Activated CD8-positive, alpha-beta memory T cell treated with anti-CD3 and anti-CD28 coated beads for 48 hours (primary cell): Measurements from ENCODE around the gene ARHGEF4.

Experiments used
- DNase-seq, 3 experiments: peaks; one replicate each; pipeline ENCODE4 v3.0.0-alpha.2; 2020; ENCODE audit warnings: low read depth in 2 of 3, low spot score in 2 of 3

ARHGEF4 gene

DNA sequence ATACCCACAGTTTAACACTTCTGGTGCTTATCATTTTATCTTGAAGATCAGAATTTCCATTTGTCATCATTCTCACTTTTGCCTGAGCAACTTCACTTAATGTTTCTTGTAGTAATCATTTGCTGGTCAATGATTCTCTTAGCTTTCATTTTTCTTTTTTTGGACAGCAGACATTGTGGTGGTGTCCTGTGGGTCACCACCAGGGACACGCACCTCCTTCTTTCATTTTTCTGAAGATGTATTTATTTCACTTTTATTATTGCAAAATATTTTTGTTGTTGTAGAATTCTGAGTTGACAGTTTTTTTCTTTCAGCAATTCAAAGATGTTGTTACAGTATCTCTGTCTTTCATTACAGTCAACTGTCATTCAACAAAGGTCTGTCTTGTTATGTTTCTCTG is 172.3 kb downstream of the ARHGEF4 start:
- no peak for DNase-seq

DNA sequence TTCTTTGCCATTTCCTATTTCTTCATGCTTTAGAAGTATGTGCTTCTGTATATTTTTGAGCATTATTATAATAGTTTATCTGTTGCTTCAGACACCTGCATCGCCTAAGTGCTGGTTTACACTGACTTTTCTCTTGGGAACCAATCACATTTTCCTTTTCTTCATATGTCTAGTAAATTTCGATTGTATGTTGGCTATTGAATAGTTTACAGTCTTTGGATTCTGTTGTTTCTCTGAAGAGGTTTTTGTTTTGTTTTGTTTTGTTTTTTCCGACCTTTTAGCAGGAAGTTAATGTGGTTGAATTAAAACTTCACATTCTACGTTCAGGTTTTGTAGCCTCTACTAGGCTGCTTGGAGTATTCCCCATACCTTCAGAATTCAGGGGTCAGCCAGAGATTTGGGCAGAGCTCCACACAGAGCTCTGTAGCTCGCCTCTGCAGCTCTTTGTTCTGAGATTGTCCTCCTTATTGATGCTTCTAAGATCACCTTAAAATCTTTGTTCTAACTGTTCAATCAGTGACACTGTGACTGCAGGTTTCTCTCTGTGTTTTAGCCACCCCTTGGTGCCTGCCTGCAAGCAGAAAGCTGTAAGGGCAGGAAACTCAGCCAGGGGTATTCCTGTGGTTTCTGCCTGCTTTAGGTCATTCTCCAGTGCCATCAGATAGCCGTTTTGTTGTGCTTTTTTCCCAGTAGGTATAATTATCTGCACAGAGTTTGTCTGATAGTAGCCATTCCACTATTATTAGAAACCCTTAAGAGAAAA is 173.2 kb downstream of the ARHGEF4 start:
- no peak for DNase-seq

GRCh38 chr2:131010566-131010965 is 173.9 kb downstream of the ARHGEF4 start:
- no peak for DNase-seq

- DNase-seq: no peak
Measured at GRCh38 chr2:131011486-131011885, 174.8 kb downstream of the ARHGEF4 start.

DNA sequence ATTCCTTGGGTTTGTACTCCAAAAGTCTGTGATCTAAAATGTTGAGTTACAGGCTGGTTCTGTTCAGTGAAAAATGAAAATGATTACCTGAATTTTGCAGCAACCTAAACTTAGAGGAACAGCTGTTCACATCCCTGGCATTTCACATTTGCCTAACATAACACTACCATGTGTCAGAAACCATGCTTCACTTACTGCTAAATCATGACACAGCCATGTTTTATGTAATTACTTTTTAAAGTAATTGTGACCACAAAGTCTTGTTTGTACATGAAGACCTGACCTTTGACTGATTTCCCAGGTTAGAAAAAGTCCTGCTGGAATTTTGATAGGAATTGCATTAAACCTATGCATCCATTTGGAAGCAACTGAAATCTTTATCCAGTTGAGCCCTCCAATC is 177.4 kb downstream of the ARHGEF4 start:
- no peak for DNase-seq

DNA sequence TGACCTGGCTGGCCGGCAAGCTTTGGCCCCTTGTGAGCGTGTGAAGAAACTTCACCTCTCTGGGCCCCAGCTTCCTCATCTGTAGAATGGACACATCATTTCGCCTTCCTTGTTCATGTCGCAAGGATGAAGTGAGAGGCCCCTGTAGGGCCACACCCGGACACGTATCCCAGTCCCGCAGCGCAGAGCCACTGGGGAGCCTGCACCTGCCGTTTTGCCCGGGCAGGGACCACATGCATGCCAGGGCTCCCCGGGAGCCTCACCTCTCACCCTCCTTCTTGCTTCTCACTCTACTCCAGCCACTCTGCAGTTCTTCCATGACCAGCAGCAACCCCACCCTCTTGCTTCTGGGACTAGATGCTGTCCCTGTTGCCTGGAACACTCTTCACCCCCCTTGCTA is 179.1 kb downstream of the ARHGEF4 start:
- DNase-seq: no peak

DNA sequence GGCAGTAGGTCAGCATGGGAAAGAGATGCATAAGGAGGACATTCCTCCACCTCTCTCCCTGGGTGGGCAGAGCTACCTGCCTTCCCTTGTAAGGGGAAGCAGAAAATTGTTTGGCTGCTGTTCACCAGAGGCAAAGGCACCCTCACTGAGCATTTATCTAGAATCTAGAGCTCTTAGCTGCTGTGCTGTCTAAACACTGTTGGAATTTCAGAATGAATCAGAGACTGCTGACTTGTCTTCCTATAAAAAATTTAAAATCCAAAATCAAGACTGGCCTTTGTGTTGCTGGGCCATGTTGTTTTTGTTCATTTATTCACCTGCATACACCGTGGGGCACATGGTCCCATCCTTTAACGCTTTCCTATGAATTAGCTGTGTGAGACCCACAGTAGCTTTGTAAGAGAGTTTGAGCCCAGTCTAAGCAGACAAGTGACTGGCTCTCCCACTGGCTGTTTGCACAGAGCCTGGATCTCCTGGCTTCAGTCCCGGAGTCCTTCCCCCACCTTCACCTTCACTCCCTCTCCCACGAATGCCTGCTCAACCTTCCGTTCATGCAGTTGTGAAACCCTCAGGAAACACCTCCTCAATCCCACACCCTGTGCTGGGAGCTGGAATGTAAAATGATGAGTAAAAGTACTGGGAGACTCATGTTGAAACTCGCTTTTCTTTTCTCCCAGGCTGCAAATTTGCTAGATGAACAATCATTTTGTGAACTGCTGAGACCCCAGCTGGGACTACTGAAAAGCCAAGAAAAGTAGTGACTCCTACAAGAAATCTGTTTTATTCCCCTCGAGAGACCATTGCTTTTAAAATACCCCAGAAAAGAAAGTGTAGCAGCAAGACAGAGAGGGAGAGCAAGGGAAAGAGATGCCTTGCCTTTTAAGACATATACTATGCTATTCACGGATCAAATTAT is 180.4 kb downstream of the ARHGEF4 start:
- no peak for DNase-seq

DNA sequence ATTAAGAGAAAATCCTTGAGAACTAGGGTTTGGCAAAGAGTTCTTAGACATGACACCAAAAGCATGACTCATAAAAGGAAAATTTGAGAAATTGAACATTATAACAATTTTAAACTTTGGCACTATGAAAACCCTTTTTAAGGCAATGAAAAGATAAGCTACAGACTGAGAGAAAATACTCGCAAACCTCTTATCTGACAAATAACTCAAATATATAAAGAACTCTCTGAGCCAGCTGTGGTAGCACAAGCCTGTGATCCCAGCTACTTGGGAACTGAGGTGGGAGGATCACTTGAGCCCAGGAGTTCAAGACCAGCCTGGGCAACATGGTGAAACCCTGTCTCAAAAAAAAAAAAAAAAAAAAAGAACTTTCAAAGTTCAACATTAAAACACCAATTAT is 186.0 kb downstream of the ARHGEF4 start:
- no peak for DNase-seq

DNA sequence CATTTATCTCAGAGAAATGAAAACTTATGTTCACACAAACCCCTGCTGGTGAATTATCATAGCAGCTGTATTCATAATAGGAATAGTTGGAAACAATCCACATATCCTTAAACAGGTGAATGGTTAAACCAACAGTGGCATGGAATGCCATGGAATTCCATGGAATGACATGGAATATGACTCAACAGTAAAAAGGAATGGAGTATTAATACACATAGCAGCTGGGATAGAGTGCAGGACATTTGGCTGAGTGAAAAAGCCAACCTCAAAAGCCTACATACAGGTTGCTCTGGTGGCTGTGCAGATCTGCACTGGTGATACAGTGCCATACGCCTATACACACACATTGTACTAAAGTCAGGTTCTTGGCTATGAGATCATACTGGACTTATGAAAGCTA is 187.0 kb downstream of the ARHGEF4 start:
- no peak for DNase-seq

DNA sequence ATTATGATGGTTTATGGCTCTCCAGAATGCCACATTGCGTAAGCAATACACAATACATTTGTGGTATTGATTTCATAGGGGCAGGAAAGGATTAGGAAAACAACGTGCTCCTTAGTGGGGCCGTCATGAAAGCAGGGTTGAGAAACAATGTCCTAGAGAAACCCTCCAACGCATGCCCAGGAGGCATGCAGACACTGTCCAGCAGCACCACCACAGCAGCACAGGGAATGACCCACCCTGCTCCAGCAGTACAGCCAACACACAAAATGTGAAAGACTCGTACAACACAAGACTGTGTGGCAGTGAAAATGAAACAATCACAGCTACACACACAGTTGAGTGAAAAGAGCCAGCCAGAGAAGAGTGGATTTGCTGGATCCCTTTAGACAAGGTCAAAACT is 190.2 kb downstream of the ARHGEF4 start:
- no peak for DNase-seq

DNA sequence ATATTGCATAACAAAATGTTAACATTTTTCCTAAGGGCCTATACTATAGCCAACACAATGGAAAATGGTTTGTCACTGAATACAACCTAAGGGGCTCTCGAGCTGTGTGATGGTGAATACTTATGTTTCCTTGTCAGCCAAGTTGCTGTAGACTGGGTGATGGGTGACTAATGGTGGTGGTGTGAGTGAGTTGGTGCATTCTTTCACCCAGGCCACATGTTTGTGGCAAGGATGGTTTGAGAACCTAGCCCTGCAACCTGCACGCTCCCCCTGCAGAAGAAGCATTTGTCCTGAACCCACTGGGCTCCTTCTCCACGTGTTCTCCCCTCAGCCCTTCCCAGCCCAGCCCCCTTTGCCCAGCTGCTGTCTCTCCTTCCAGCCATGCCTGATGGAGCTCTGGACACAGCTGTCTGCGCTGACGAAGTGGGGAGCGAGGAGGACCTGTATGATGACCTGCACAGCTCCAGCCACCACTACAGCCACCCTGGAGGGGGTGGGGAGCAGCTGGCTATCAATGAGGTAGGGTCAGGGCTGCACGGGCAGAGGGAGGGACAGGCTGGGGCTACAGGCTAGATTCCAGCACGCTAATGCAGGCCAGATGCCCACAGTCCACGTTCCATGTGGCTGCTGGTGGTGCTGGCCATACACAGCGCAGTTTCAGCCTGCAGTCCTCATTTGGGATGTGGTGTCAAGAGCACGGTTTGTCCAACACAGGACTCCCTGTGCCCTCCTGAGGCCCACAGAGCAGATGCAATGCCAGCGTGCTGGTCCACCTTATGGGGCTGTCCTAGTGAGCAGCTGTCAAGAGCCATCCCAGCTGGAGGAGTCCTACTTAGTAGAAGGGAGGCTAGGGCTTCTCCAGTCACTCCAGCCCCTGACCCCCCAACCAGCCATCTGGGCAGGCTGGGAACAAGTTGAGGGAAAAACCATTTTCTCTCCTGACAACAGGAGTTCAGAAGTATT is 191.1 kb downstream of the ARHGEF4 start:
- no peak for DNase-seq

DNA sequence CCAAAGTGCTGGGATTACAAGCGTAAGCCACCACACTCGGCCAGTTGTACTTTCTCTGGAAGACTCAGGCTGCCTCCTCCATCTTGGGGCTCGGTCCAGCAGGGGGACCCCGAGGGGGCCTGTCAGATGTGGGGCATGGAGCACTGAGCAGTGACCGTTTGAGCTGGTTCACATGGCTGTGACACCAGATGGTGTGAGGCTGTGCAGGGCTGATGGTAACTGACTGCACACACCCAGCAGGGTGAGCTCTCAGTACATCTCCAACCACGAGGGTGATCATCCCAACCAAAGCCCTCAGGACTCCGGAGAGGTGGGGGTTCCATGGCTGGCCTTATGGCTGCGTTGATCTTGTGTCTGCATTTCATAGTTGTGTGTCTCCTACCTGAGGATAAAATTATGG is 193.1 kb downstream of the ARHGEF4 start:
- DNase-seq: no peak

GRCh38 chr2:131030478-131030971 is 193.8 kb downstream of the ARHGEF4 start:
- no peak for DNase-seq

- DNase-seq: no peak
Measured at GRCh38 chr2:131031431-131031841, 194.7 kb downstream of the ARHGEF4 start.

GRCh38 chr2:131031875-131032274 is 195.2 kb downstream of the ARHGEF4 start:
- no peak for DNase-seq

GRCh38 chr2:131032393-131032836 is 195.7 kb downstream of the ARHGEF4 start:
- no peak for DNase-seq

GRCh38 chr2:131033786-131034121 is 197.0 kb downstream of the ARHGEF4 start:
- DNase-seq: no peak

- DNase-seq: no peak
Measured at GRCh38 chr2:131034122-131035051, 197.7 kb downstream of the ARHGEF4 start.

DNA sequence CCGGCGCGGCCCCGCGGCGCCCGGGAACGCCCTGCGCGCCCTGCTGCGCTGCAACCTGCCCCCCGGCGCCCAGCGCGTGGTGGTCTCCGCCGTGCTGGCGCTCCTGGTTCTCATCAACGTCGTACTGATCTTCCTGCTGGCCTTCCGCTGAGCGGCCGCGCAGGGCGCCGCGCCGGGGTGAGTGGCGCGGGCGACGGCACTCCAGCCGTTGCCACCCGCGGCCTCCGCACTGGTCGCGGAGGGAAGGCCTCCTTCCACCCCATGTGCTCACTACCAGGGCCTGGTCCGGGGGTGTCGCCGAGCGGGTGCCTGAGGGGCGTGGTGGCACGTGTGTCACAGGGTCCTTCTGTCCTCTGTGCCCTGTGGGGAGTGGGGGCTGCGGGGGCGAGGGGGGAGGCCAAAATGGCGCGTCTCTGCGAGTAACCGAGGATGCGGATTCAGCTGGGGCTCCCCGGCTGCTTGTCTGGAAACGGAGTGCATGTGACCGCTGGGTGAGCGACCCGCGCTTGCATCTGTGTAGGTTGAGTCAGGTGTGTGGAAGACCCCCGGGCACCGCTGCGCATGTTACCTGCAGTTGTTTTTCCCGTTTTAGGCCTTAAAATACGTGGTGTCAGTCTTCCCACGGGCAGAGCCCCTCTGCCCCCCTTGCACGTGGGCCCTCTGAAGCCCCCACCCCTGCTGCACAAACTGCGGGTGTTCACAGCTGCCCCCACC is 198.6 kb downstream of the ARHGEF4 start:
- DNase-seq: no peak
